Fibroblast of the aortic adventitia (primary cell): ENCODE measurements around the gene IGF1. TPM values are rescaled to one million over a fixed set of nuclear protein-coding genes. Genes with fewer than 3 reads are reported as not detected.
"Not testable (repeated sequence)": the region's sequence is repeated elsewhere in the genome, so short reads cannot be mapped to it uniquely, and the experiment has no call there.

ENCODE experiments used
- DNase-seq: peaks from one replicate; pipeline ENCODE4 v3.0.0-alpha.2; 2010; ENCODE audit warnings: low read depth
- H3K4me3 ChIP-seq: 2 replicates; pipeline ENCODE4 v1.5.1; 2011; ENCODE audit warnings: low read depth, mild to moderate bottlenecking, control low read depth, low read length, moderate library complexity
- CTCF ChIP-seq: IDR thresholded peaks from 2 replicates; pipeline ENCODE4 v1.5.1; 2011; ENCODE audit warnings: mild to moderate bottlenecking, low read length, control low read depth, inconsistent platforms; ENCODE audit not compliant: insufficient read depth
- total RNA-seq: library from RNA; depleted of rRNA; stranded (reverse); fragments of >200 nt; gene quantifications from 2 replicates; pipeline ENCODE4 v1.2.3, GENCODE V29; 2012; ENCODE audit warnings: low replicate concordance

Gene IGF1
- total RNA-seq, 1 donor: 0.63 TPM

- TF ChIP-seq CTCF: no peak
- H3K4me3 ChIP-seq: no peak overlapping the region
- DNase-seq: no peak
Observed at GRCh38 chr12:102369876-102370275, 110.5 kb downstream of the IGF1 start.

GRCh38 chr12:102365365-102365764, 115.0 kb downstream of the IGF1 start:
- H3K4me3 ChIP-seq: no peak overlapping the region
- no peak for TF ChIP-seq CTCF
- DNase-seq: no peak

GRCh38 chr12:102364709-102365108, 115.7 kb downstream of the IGF1 start:
- H3K4me3 ChIP-seq: no peak overlapping the region
- DNase-seq: no peak
- TF ChIP-seq CTCF: no peak

- no peak overlapping the region for H3K4me3 ChIP-seq
- DNase-seq: no peak
- no peak for TF ChIP-seq CTCF
Observed at GRCh38 chr12:102356690-102357089, 123.7 kb downstream of the IGF1 start.

GRCh38 chr12:102354281-102354680, 126.1 kb downstream of the IGF1 start:
- DNase-seq, H3K4me3 ChIP-seq: not testable (repeated sequence)

- DNase-seq: no peak
- no peak overlapping the region for H3K4me3 ChIP-seq
- TF ChIP-seq CTCF: no peak
Observed at GRCh38 chr12:102351322-102351721, 129.0 kb downstream of the IGF1 start.

GRCh38 chr12:102350070-102350469, 130.3 kb downstream of the IGF1 start:
- DNase-seq: no peak
- TF ChIP-seq CTCF: no peak
- no peak overlapping the region for H3K4me3 ChIP-seq
